IMR-90 (cell line): ENCODE measurements around the gene TMEM63B. TPM values are rescaled to one million over a fixed set of nuclear protein-coding genes. Genes with fewer than 3 reads are reported as not detected.

Experiments used
- ATAC-seq: fragments of 200-7000 bp; cut with Tn5 transposase; 2 replicates; pipeline ENCODE4 v1.9.1; 2020; ENCODE audit warnings: low read depth, mild to moderate bottlenecking, moderate library complexity
- BruUV-seq: library from RNA; stranded (reverse); fragments of 400-500 nt; replicated peaks from 2 replicates; lab custom pipeline; 2021; lab: Mats Ljungman, UMichigan
- CTCF ChIA-PET: fragments of 300-600 bp; formaldehyde crosslinking; extraction: SDS; loops from one replicate; lab custom pipeline; 2021; ENCODE audit warnings: antibody characterized with exemption; lab: Yijun Ruan, JAX
- POLR2A ChIA-PET: fragments of 300-600 bp; sonication (Branson Sonifier 250); formaldehyde crosslinking; loops from one replicate; lab custom pipeline; 2022; ENCODE audit warnings: antibody characterized with exemption; ENCODE audit not compliant: unreplicated experiment; lab: Charles Lee
- DNase-seq: peaks from one replicate; pipeline ENCODE4 v3.0.0; 2013
- H2AFZ ChIP-seq: replicated peaks from 2 replicates; pipeline ENCODE3; 2013; ENCODE audit warnings: low read length, mild to moderate bottlenecking; ENCODE audit not compliant: poor library complexity
- H2AK5ac ChIP-seq: 2 replicates; pipeline ENCODE4 v1.6.1; 2013; ENCODE audit warnings: low read depth, low read length, inconsistent platforms
- H2AK9ac ChIP-seq: replicated peaks from 2 replicates; pipeline ENCODE3; 2013; ENCODE audit warnings: mild to moderate bottlenecking, low read depth, low read length, moderate library complexity; ENCODE audit not compliant: poor library complexity
- H2BK120ac ChIP-seq: 2 replicates; pipeline ENCODE4 v1.6.1; 2013; ENCODE audit warnings: low read depth, low read length, inconsistent platforms
- H2BK15ac ChIP-seq: 3 replicates; pipeline ENCODE4 v1.6.1; 2013; ENCODE audit warnings: low read depth, low read length, inconsistent platforms
- H2BK20ac ChIP-seq: 2 replicates; pipeline ENCODE4 v1.6.1; 2013; ENCODE audit warnings: low read depth, mild to moderate bottlenecking, inconsistent platforms, low read length, moderate library complexity
- H2BK5ac ChIP-seq: 2 replicates; pipeline ENCODE4 v1.6.1; 2013; ENCODE audit warnings: mild to moderate bottlenecking, low read depth, low read length, inconsistent platforms; ENCODE audit not compliant: poor library complexity, severe bottlenecking
- H3K14ac ChIP-seq: replicated peaks from 2 replicates; pipeline ENCODE4 v1.6.1; 2013; ENCODE audit warnings: low read depth, low read length, inconsistent platforms
- H3K18ac ChIP-seq: 2 replicates; pipeline ENCODE4 v1.6.1; 2013; ENCODE audit warnings: low read depth, low read length, control low read depth
- H3K23ac ChIP-seq: 2 replicates; pipeline ENCODE4 v1.6.1; 2013; ENCODE audit warnings: low read depth, low read length, inconsistent platforms
- H3K27ac ChIP-seq: 2 replicates; pipeline ENCODE4 v1.5.1; 2013; ENCODE audit warnings: mild to moderate bottlenecking, control low read depth, low read length; ENCODE audit not compliant: insufficient read depth
- H3K27me3 ChIP-seq: 2 replicates; pipeline ENCODE4 v1.6.1; 2013; ENCODE audit warnings: low read length; ENCODE audit not compliant: control insufficient read depth, insufficient read depth
- H3K36me3 ChIP-seq: 2 replicates; pipeline ENCODE4 v1.6.1; 2013; ENCODE audit warnings: low read length, mixed read lengths; ENCODE audit not compliant: control insufficient read depth, insufficient read depth
- H3K4ac ChIP-seq: 2 replicates; pipeline ENCODE4 v1.6.1; 2013; ENCODE audit warnings: low read depth, low read length, inconsistent platforms
- H3K4me1 ChIP-seq: 2 replicates; pipeline ENCODE4 v1.6.1; 2013; ENCODE audit warnings: low read length, mixed read lengths; ENCODE audit not compliant: control insufficient read depth, insufficient read depth
- H3K4me2 ChIP-seq: 2 replicates; pipeline ENCODE4 v1.6.1; 2013; ENCODE audit warnings: low read depth, mild to moderate bottlenecking, control low read depth, low read length, moderate library complexity
- H3K4me3 ChIP-seq: 2 replicates; pipeline ENCODE4 v1.5.1; 2013; ENCODE audit warnings: low read depth, mild to moderate bottlenecking, control low read depth, low read length, moderate library complexity; ENCODE audit not compliant: insufficient read depth
- H3K56ac ChIP-seq: 2 replicates; pipeline ENCODE4 v1.6.1; 2013; ENCODE audit warnings: low read length, inconsistent platforms; ENCODE audit not compliant: insufficient read depth; ENCODE audit errors: extremely low read depth
- H3K79me1 ChIP-seq, 2 experiments: 2 replicates each; pipeline ENCODE4 v1.6.1; 2013; ENCODE audit warnings: low read length in 2 of 2, inconsistent platforms in 1 of 2, low read depth in 1 of 2
- H3K9ac ChIP-seq: 2 replicates; pipeline ENCODE4 v1.6.1; 2013; ENCODE audit warnings: low read depth, low read length, control low read depth
- H3K9me1 ChIP-seq: 2 replicates; pipeline ENCODE4 v1.6.1; 2013; ENCODE audit warnings: low read length, inconsistent platforms; ENCODE audit not compliant: insufficient read depth
- H3K9me3 ChIP-seq: 2 replicates; pipeline ENCODE4 v1.6.1; 2013; ENCODE audit warnings: low read length; ENCODE audit not compliant: control insufficient read depth, insufficient read depth
- H4K20me1 ChIP-seq: 2 replicates; pipeline ENCODE4 v1.6.1; 2013; ENCODE audit warnings: low read length, inconsistent platforms; ENCODE audit not compliant: insufficient read depth
- H4K5ac ChIP-seq: 2 replicates; pipeline ENCODE4 v1.6.1; 2013; ENCODE audit warnings: mild to moderate bottlenecking, low read depth, low read length, control low read depth
- H4K8ac ChIP-seq, 2 experiments: 2 replicates each; pipeline ENCODE4 v1.6.1; 2013; ENCODE audit warnings: low read depth in 2 of 2, low read length in 2 of 2, control low read depth in 1 of 2, inconsistent platforms in 1 of 2
- H4K91ac ChIP-seq: 2 replicates; pipeline ENCODE4 v1.6.1; 2013; ENCODE audit warnings: low read depth, low read length, inconsistent platforms; ENCODE audit not compliant: insufficient read depth
- CEBPB ChIP-seq: IDR thresholded peaks from 2 replicates; pipeline ENCODE4 v1.6.1; 2012; ENCODE audit warnings: low read depth, low read length, improper control_type of control experiment
- MAFK ChIP-seq: IDR thresholded peaks from 2 replicates; pipeline ENCODE4 v1.6.1; 2012; ENCODE audit warnings: low read depth, low read length, improper control_type of control experiment
- MAZ ChIP-seq: IDR thresholded peaks from 2 replicates; pipeline ENCODE4 v1.6.1; 2012; ENCODE audit warnings: low read depth, mild to moderate bottlenecking, low read length, improper control_type of control experiment, moderate library complexity, borderline replicate concordance
- MXI1 ChIP-seq: IDR thresholded peaks from 2 replicates; pipeline ENCODE4 v1.6.1; 2012; ENCODE audit warnings: low read depth, mild to moderate bottlenecking, low read length, moderate library complexity, borderline replicate concordance
- NFE2L2 ChIP-seq: fragments of 150-350 bp; IDR thresholded peaks from 2 replicates; pipeline ENCODE4 v1.6.1; 2016; ENCODE audit warnings: low read depth, mild to moderate bottlenecking, low read length
- POLR2A ChIP-seq: IDR thresholded peaks from 2 replicates; pipeline ENCODE4 v1.6.1; 2012; ENCODE audit warnings: mild to moderate bottlenecking, low read depth, low read length
- RAD21 ChIP-seq: IDR thresholded peaks from 2 replicates; pipeline ENCODE4 v1.6.1; 2012; ENCODE audit warnings: low read length, improper control_type of control experiment
- RCOR1 ChIP-seq: IDR thresholded peaks from 2 replicates; pipeline ENCODE4 v1.6.1; 2012; ENCODE audit warnings: mild to moderate bottlenecking, low read length, improper control_type of control experiment; ENCODE audit not compliant: insufficient replicate concordance
- RFX5 ChIP-seq: IDR thresholded peaks from 2 replicates; pipeline ENCODE4 v1.8.0; 2012; ENCODE audit warnings: low read depth, mild to moderate bottlenecking, low read length, moderate library complexity
- SMC3 ChIP-seq: fragments of 150-350 bp; IDR thresholded peaks from 2 replicates; pipeline ENCODE4 v1.6.1; 2016; ENCODE audit warnings: low read depth, mild to moderate bottlenecking, antibody characterized with exemption, low read length, moderate library complexity
- WGBS, 2 experiments: methylation state at CpG; one replicate each; pipeline versions ENCODE4 v1.1.5 to v1.1.7; 2013; ENCODE audit warnings: missing lambda C conversion rate in 2 of 2; ENCODE audit not compliant: insufficient read length in 1 of 2; ENCODE audit errors: extremely low coverage in 2 of 2; 5-methylcytosine and 5-hydroxymethylcytosine counted together
- dilution Hi-C: fragments of 300-500 bp; cut with HindIII; formaldehyde crosslinking; loops from one replicate; pipeline ENCODE4 v1.14.3; 2018; ENCODE audit warnings: low sequenced_read_pairs; ENCODE audit not compliant: unreplicated experiment
- in situ Hi-C: fragments of 300-500 bp; cut with MboI; formaldehyde crosslinking; loops from 3 replicates; pipeline ENCODE4 v1.14.3; 2019; ENCODE audit warnings: low sequenced_read_pairs, inconsistent platforms, mixed read lengths
- intact Hi-C: fragments of 100-400 bp; cut with micrococcal nuclease; formaldehyde crosslinking; loops from 2 replicates; pipeline ENCODE4 v1.10.0; 2022
- polyA plus RNA-seq, 3 experiments: library from polyadenylated mRNA; depleted of rRNA; stranded (reverse); fragments of >200 nt; gene quantifications; 2 replicates each; pipeline ENCODE4 v1.2.3, GENCODE V29; 2012; ENCODE audit warnings: low replicate concordance in 1 of 3
- total RNA-seq: library from RNA; depleted of rRNA; stranded (reverse); fragments of >200 nt; gene quantifications from 2 replicates; pipeline ENCODE4 v1.2.3, GENCODE V29; 2012
- TF ChIP-seq, protein P1 (sequence below): fragments of 150-350 bp; IDR thresholded peaks from 2 replicates; pipeline ENCODE4 v1.6.1; 2017; ENCODE audit warnings: mild to moderate bottlenecking, antibody characterized with exemption, low read length, low read depth
- TF ChIP-seq, protein P2 (sequence below): fragments of 150-350 bp; IDR thresholded peaks from 2 replicates; pipeline ENCODE4 v1.6.1; 2016; ENCODE audit warnings: low read depth, mild to moderate bottlenecking, low read length, moderate library complexity, borderline replicate concordance

Gene TMEM63B
- total and polyA plus RNA-seq, 2 of the 4 experiments (the other 2 are of a cell fraction), result 12.2 to 42.6 TPM

DNA sequence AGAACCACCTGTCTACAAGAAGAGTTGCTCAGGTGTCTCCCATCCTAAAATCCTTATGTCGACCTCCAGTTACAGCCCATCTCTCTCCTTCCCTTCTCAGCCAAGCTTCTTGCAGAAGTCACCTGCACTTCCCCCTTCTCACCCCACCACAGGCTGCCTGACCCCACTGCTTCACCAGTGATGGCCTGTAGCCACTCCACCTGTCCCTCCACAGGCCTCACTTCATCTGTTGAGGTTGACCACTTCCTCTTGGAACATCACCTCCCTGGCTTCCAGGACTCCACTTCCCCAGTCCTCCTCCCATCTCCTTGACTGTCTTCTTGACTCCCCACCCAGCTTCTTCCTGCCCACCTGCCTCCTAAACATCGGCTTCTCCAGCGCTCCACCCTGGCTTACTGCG, 25.5 kb upstream of the TMEM63B start:
- H3K4me1 ChIP-seq, result peaks cover 10% of the 10 kb centered on the region
- H2BK15ac ChIP-seq, result no peak overlapping the region
- H3K36me3 ChIP-seq, result peaks cover 23% of the 10 kb centered on the region
- no peak overlapping the region for H2AK5ac ChIP-seq
- peaks cover 18% of the 10 kb centered on the region; the same call in 1 of the 2 replicates for H3K9me1 ChIP-seq
- no peak overlapping the region for H2BK5ac ChIP-seq
- DNase-seq (no peak), ATAC-seq (no peak)
- in situ Hi-C loops, result loop anchor here (5.0 kb wide), 1 partner anchor 40 kb away; no protein-coding TSS in a partner anchor
- H3K4ac ChIP-seq, result no peak overlapping the region
- H3K79me1 ChIP-seq, result peaks cover 15 to 37% of the 10 kb centered on the region in 2 experiments
- dilution Hi-C loops, result no loop called here
- H3K14ac ChIP-seq, result no peak overlapping the region
- H3K27ac ChIP-seq, result no peak overlapping the region
- H2BK120ac ChIP-seq, result no peak overlapping the region
- H3K56ac ChIP-seq, result no peak overlapping the region
- TF ChIP-seq CEBPB (no peak), RAD21 (no peak), MAFK (no peak), RFX5 (no peak), SMC3 (no peak), RCOR1 (no peak), MAZ (no peak), NFE2L2 (no peak), MXI1 (no peak), POLR2A (no peak)
- TF ChIP-seq, protein P1, sequence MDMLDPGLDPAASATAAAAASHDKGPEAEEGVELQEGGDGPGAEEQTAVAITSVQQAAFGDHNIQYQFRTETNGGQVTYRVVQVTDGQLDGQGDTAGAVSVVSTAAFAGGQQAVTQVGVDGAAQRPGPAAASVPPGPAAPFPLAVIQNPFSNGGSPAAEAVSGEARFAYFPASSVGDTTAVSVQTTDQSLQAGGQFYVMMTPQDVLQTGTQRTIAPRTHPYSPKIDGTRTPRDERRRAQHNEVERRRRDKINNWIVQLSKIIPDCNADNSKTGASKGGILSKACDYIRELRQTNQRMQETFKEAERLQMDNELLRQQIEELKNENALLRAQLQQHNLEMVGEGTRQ, result no peak
- TF ChIP-seq, protein P2, sequence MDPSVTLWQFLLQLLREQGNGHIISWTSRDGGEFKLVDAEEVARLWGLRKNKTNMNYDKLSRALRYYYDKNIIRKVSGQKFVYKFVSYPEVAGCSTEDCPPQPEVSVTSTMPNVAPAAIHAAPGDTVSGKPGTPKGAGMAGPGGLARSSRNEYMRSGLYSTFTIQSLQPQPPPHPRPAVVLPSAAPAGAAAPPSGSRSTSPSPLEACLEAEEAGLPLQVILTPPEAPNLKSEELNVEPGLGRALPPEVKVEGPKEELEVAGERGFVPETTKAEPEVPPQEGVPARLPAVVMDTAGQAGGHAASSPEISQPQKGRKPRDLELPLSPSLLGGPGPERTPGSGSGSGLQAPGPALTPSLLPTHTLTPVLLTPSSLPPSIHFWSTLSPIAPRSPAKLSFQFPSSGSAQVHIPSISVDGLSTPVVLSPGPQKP, result no peak
- H3K27me3 ChIP-seq, result no peaks in the 10 kb centered on the region
- BruUV-seq, result no TSS peak
- no peak overlapping the region for H2AFZ ChIP-seq
- H4K8ac ChIP-seq, result no peak overlapping the region
- H2BK20ac ChIP-seq, result no peak overlapping the region
- peaks cover 33% of the 10 kb centered on the region for H4K20me1 ChIP-seq
- intact Hi-C loops, result no loop called here
- no peaks in the 10 kb centered on the region for H3K9me3 ChIP-seq
- CTCF ChIA-PET, result no interaction called here
- no peak overlapping the region for H3K18ac ChIP-seq
- H2AK9ac ChIP-seq, result no peak overlapping the region
- H3K9ac ChIP-seq, result no peak overlapping the region
- H3K23ac ChIP-seq, result no peak overlapping the region
- no peak overlapping the region for H4K5ac ChIP-seq
- POLR2A ChIA-PET, result no interaction called here
- no peak overlapping the region for H3K4me2 ChIP-seq
- H3K4me3 ChIP-seq, result no peak overlapping the region
- WGBS, 2 experiments, result 91% methylated on average over 4 of the region's 4 CpGs; no CpG with 5 or more reads in 1 of the 2 experiments
- no peak overlapping the region for H4K91ac ChIP-seq
